Gastrocnemius medialis (tissue), 4 donors: Measurements from ENCODE around the gene TTLL8.

Experiments
- POLR2A ChIP-seq, 2 donors: fragments of 450-650 bp; IDR thresholded peaks; one replicate each; pipeline ENCODE4 v1.6.1; 2017; ENCODE audit warnings: antibody characterized with exemption in 2 of 2, mild to moderate bottlenecking in 2 of 2, moderate library complexity in 2 of 2
- TF ChIP-seq, protein P1 (sequence below), 5 experiments: fragments of 450-650 bp in 3 of 5; fragments of 200-600 bp in 2 of 5; sonication (generic) in 2 of 5; IDR thresholded peaks in 4 of 5; conservative IDR thresholded peaks in 1 of 5; 1 replicate in 4 of 5; 2 replicates in 1 of 5; pipeline ENCODE4 v1.5.1; 2016 to 2019; ENCODE audit warnings: antibody characterized with exemption in 5 of 5, mild to moderate bottlenecking in 3 of 5, moderate library complexity in 3 of 5

- TF ChIP-seq, protein P1, sequence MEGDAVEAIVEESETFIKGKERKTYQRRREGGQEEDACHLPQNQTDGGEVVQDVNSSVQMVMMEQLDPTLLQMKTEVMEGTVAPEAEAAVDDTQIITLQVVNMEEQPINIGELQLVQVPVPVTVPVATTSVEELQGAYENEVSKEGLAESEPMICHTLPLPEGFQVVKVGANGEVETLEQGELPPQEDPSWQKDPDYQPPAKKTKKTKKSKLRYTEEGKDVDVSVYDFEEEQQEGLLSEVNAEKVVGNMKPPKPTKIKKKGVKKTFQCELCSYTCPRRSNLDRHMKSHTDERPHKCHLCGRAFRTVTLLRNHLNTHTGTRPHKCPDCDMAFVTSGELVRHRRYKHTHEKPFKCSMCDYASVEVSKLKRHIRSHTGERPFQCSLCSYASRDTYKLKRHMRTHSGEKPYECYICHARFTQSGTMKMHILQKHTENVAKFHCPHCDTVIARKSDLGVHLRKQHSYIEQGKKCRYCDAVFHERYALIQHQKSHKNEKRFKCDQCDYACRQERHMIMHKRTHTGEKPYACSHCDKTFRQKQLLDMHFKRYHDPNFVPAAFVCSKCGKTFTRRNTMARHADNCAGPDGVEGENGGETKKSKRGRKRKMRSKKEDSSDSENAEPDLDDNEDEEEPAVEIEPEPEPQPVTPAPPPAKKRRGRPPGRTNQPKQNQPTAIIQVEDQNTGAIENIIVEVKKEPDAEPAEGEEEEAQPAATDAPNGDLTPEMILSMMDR (IDR thresholded peaks at IDR 0.05 in 4 of 5, conservative IDR thresholded peaks at IDR 0.05 in 1 of 5): no peak
- no peak for TF ChIP-seq POLR2A (IDR thresholded peaks at IDR 0.05)
Measured at GRCh38 chr22:50067244-50067643, 9.1 kb upstream of the TTLL8 start.
